GM12891 (cell line): ENCODE data around the gene NFKB1.

ENCODE experiments used
- POLR2A ChIP-seq: IDR thresholded peaks from 2 replicates; pipeline ENCODE4 v1.6.1; 2011; ENCODE audit warnings: low read depth, low read length, control low read depth
- POLR2AphosphoS5 ChIP-seq: IDR thresholded peaks from 2 replicates; pipeline ENCODE4 v1.6.1; 2011; ENCODE audit warnings: low read depth, low read length, control low read depth
- TAF1 ChIP-seq: IDR thresholded peaks from 2 replicates; pipeline ENCODE4 v1.6.1; 2011; ENCODE audit warnings: low read depth, low read length, control low read depth

DNA sequence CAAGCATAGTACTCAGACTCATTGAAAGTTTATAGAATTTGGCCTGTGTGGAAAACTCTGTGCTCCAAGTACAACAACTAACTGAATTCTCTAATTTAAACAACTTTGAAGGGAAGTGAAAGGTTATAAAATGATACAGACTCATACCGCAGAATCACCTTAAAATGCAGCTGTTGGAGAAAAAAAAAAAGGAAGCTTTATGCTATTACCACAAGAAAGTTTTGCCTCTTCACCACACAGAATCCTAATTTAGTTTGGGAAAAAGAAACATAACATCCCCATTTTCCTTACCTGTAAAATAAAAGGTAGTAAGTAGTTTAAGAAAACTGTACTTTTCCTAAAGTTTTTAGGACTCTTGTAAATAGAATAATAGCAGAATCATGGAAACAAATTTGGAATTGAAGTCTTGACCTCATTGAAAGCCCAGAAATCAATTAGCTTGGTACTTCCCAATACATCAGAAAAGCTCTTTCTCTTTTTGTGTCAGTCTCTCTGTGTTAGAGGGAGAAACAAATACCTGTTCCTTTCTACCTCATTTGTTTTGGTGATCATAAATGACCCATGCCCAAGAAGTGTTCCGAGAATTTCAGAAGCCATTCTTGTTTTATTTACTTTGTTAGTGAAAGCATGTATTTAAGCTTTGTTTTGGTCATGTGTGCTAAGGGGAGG, 78.8 kb downstream of the NFKB1 start:
- no peak for TF ChIP-seq POLR2A
- no peak for TF ChIP-seq POLR2AphosphoS5
- no peak for TF ChIP-seq TAF1
